Mammary epithelial cell (primary cell): ENCODE measurements around the gene AKAP12.

Experiments used
- CTCF ChIP-seq, 2 donors: IDR thresholded peaks in 1 of 2; conservative IDR thresholded peaks in 1 of 2; 2 replicates each; pipeline ENCODE4 v1.5.1; 2011 to 2012; ENCODE audit warnings: inconsistent platforms in 2 of 2, low read length in 2 of 2, mild to moderate bottlenecking in 2 of 2, control low read depth in 1 of 2, low read depth in 1 of 2; ENCODE audit not compliant: insufficient read depth in 1 of 2; ENCODE audit errors: extremely low read depth in 1 of 2
- EZH2 ChIP-seq: IDR thresholded peaks from 2 replicates; pipeline ENCODE4 v1.6.1; 2012; ENCODE audit warnings: low read length, inconsistent platforms, borderline replicate concordance

- TF ChIP-seq EZH2 (no peak), CTCF (conservative IDR thresholded peaks at IDR 0.05 in 1 of 2, IDR thresholded peaks at IDR 0.05 in 1 of 2; ENCODE audit: extremely low read depth in 1 of 2, insufficient read depth in 1 of 2, low read depth in 1 of 2, low read length in 2 of 2) (no peak)
These were observed 111.5 kb downstream of the AKAP12 start for GRCh38 chr6:151351146-151351700.
